ACC112 (cell line): ENCODE results near the gene ARHGAP45.
"Not testable (repeated sequence)": the region's sequence is repeated elsewhere in the genome, so short reads cannot be mapped to it uniquely, and the experiment has no call there.

ENCODE experiments used
- H2AFZ ChIP-seq: fragments of 200-600 bp; sonication (generic); one replicate; pipeline ENCODE4 v1.6.0; 2017; ENCODE audit warnings: antibody characterized with exemption, low read length; ENCODE audit not compliant: unreplicated experiment
- H3K27ac ChIP-seq: fragments of 200-600 bp; sonication (generic); 2 replicates; pipeline ENCODE4 v1.5.1; 2014; ENCODE audit warnings: low read depth, mild to moderate bottlenecking, antibody characterized with exemption, low read length, moderate library complexity
- H3K27me3 ChIP-seq: fragments of 200-600 bp; sonication (generic); 2 replicates; pipeline ENCODE4 v1.6.1; 2014; ENCODE audit warnings: mild to moderate bottlenecking, antibody characterized with exemption, low read length, moderate library complexity, mixed read lengths; ENCODE audit not compliant: insufficient read depth
- H3K36me3 ChIP-seq: fragments of 200-600 bp; sonication (generic); 2 replicates; pipeline ENCODE4 v1.6.1; 2016; ENCODE audit warnings: mild to moderate bottlenecking, antibody characterized with exemption, low read length, moderate library complexity, mixed read lengths; ENCODE audit not compliant: insufficient read depth
- H3K4me1 ChIP-seq: fragments of 200-600 bp; sonication (generic); one replicate; pipeline ENCODE4 v1.6.1; 2016; ENCODE audit warnings: low read length, mixed read lengths; ENCODE audit not compliant: insufficient read depth, unreplicated experiment, control insufficient read depth
- H3K4me3 ChIP-seq: fragments of 200-600 bp; sonication (generic); 2 replicates; pipeline ENCODE4 v1.5.1; 2014; ENCODE audit warnings: mild to moderate bottlenecking, low read depth, low read length
- H3K79me2 ChIP-seq: fragments of 200-600 bp; sonication (generic); one replicate; pipeline ENCODE4 v1.6.0; 2016; ENCODE audit warnings: low read length; ENCODE audit not compliant: control insufficient read depth, unreplicated experiment, insufficient read depth

ARHGAP45 gene

DNA sequence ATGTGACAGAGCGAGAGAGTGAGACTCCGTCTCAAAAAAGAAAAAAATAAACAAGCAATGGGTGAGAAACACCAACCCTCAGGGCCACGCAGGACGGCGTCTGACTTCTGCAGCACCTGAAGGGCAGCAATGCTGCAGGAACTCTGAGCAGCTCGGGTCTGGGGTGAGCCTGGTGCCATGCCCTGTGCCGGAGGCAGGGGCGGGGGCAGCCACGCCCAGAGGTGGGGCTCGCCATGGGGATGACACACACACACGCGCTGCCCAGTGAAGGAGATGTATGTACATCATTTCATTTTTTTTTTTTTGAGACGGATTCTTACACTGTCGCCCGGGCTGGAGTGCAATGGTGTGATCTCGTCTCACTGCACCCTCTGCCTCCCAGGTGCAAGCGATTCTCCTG is 61.1 kb downstream of the ARHGAP45 start:
- H2AFZ ChIP-seq = no peak overlapping the region
- H3K4me3 ChIP-seq = no peak overlapping the region
- H3K36me3 ChIP-seq = peaks cover 12% of the 10 kb centered on the region; the same call in 1 of the 2 replicates
- H3K27ac ChIP-seq = no peak overlapping the region
- peaks cover 30% of the 10 kb centered on the region for H3K4me1 ChIP-seq
- H3K79me2 ChIP-seq = peaks cover 73% of the 10 kb centered on the region
- H3K27me3 ChIP-seq = no peaks in the 10 kb centered on the region

DNA sequence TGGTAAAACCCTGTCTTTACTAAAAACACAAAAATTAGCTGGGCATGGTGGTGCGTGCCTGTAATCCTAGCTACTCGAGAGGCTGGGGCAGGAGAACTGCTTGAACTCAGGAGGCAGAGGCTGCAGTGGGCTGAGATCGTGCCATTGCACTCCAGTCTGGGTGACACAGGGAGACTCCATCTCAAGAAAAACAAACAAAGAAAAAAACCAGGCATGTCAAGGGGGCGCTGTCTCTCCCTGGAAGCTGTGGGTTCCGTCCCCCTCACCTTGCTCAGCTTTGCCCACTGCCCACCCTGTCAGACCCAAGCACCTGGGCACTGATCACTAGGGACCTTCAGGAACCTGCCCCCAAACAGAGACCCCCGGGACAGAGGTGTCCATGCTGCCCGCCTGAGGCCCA is 62.1 kb downstream of the ARHGAP45 start:
- H3K27me3 ChIP-seq, H3K4me3 ChIP-seq, H2AFZ ChIP-seq, H3K27ac ChIP-seq: not testable (repeated sequence)
- Histone ChIP-seq H3K36me3 (peaks cover 12% of the 10 kb centered on the region; the same call in 1 of the 2 replicates), H3K79me2 (peaks cover 74% of the 10 kb centered on the region), H3K4me1 (peaks cover 30% of the 10 kb centered on the region)

DNA sequence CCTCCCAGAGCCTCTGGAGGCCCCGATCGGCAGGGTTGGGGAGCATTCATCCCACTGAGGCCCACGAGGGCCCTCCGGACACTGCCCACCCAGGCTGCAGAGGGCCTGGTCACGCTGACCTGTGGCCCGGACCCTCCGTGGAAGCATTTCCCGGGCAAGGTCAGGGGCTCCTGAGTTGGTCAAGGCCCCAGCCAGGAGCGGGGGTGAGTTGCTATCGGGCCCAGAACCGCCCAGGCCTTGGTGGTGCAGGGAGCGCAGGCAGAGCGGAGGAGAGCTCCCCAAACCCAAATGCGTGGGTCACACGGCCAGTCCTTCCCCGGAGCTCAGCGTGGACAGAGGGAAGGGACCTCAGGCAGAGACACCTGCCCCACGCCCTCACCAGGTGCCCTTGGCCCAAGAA is 62.6 kb downstream of the ARHGAP45 start:
- Histone ChIP-seq H3K27me3 (no peaks in the 10 kb centered on the region), H3K4me1 (peaks cover 30% of the 10 kb centered on the region), H3K36me3 (peaks cover 16% of the 10 kb centered on the region; the same call in 1 of the 2 replicates), H3K79me2 (peaks cover 72% of the 10 kb centered on the region), H3K27ac (no peak overlapping the region), H2AFZ (no peak overlapping the region), H3K4me3 (0 out of 2 replicates have a peak overlapping the region, but pooled peaks have one; percentile 75)

DNA sequence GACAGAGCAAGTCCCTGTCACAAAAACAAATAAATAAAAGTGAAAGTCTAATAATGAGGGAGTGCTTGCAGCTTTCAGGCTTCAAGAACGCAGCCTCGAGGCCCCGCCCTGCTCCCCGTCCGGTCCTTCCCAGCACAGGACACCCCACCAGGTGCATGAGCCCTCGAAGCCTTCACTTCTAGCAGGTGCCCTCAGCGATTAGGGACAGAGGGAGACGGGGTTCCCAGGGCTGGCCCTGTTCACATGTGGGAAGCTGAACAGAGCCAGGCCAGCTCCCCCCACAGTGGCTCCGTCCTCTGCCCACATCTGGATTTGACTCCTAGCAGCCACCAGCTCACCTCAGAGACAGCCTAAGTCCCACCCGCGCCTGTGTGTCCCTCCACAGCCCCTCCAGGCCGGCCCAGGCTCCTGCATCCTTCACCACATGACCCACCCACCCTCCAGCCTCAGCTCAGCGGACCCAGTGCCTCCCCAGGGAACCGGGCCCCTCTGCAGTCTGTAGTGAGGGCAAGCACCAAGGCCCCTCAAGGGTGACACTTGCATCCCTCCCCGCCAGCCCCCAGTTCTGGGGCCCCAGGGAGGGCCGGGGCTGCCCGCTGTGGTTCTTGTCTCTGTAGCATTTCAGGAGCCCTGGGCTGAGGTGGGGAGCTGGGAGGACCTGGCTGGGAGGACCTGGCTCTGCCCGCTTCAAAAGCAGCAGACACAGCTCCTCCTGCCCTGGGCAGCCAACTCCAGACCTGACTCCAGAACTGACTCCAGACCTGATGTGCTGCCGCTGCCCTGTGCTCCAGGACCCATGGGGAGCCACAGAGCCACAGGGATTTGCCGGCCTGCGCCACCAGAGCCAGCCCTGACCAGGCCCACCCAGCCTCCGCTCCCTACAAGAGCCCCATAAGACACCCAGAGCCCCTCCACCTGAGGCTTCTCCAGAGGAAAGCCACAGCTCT is 64.1 kb downstream of the ARHGAP45 start:
- Histone ChIP-seq H3K4me1 (peaks cover 25% of the 10 kb centered on the region), H3K27ac (peak overlapping the region; percentile 74)

DNA sequence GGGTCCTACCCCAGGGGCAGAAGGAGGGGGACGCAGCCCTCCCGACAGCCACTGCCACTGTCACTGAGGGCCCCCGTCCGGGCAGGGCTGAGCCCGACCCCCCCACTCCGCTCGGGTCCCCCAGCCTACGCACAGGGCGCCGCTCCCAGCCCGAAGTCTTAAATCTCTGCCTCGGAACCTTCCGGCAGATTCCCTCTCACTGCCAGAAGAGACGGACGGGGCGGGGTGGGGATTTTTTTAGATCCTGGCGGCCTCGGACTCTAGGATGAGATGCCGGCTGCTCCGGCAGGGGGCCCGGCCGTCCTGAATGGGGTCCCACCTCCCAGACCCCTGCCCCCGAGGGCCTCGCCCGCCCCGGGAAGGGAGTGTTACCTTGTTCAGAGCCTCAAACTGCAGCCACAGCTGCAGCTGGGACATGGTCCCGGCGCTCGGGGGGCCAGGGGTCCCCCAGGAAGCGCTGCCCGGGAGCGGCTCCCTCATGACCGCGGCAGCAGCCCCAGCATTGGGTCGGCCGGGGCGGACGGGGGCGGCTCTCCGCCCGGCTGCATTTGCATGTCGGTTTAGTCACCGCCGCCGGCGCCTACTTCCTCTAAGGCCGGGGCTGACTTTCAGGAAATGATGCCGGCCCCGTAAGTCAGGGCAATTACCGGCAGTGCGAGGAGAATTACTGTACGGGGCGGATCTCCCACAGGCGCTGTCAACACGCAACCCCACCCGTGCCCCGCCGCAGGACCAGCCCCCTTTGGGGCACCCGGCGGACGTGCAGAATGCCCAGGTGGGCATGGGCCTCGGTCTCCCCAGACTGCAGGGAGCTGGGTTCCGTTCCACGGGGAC is 65.0 kb downstream of the ARHGAP45 start:
- H3K4me1 ChIP-seq = peaks cover 18% of the 10 kb centered on the region
- peak overlapping the region; percentile 75 for H3K4me3 ChIP-seq
- H2AFZ ChIP-seq = no peak overlapping the region
- peak overlapping the region; percentile 74 for H3K27ac ChIP-seq
- H3K79me2 ChIP-seq = peaks cover 57% of the 10 kb centered on the region
- H3K36me3 ChIP-seq = peaks cover 16% of the 10 kb centered on the region; the same call in 1 of the 2 replicates
- H3K27me3 ChIP-seq = no peaks in the 10 kb centered on the region

More for the DNA sequence above, 64.1 kb downstream of the ARHGAP45 start:
- H2AFZ ChIP-seq = no peak overlapping the region
- peak overlapping the region; percentile 75 for H3K4me3 ChIP-seq
- no peaks in the 10 kb centered on the region for H3K27me3 ChIP-seq
- peaks cover 16% of the 10 kb centered on the region; the same call in 1 of the 2 replicates for H3K36me3 ChIP-seq
- peaks cover 63% of the 10 kb centered on the region for H3K79me2 ChIP-seq

DNA sequence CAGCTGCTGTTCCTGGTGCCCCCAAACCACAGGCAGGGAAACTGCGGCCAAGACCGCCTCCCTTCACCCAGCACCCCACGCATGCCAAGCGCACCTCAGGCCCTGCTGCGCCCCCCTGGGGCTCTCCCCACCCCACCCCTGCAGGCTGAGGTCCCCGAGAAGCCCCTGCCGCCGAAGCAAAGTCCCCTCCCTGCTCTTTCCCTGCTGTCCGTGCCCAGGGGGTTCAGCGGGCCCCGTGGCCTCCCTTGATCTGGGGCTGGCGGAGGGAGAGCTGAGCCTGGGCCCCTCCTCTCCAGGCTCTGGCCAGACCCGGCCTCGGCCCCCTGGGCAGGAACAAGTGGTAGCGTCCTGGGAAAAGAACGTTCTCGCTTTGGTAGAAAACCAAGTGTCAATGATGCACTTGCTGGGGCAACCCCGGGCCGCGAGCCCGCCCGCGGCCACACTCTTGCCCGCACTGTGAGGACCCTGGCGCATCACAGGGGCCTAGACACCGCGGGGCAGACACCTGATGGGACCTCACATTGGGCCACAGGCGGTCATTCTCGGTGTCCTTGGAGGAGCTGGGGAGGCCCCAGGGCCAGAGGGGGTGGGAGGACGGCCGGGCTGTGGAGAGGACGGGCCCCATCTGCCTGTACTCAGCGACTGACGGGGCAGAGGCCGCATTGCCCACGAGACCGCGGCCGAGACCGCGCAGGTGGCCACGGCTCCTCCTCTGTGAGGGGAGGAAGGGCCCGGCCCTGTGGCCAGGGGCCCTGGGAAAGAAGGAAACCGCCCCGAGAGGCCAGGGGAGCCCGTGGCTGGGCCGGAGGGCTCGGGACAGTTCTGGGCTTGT is 65.8 kb downstream of the ARHGAP45 start:
- Histone ChIP-seq H3K79me2 (peaks cover 50% of the 10 kb centered on the region), H2AFZ (no peak overlapping the region), H3K36me3 (peaks cover 16% of the 10 kb centered on the region; the same call in 1 of the 2 replicates), H3K27me3 (no peaks in the 10 kb centered on the region), H3K27ac (peak overlapping the region; percentile 74), H3K4me3 (peak overlapping the region; percentile 75), H3K4me1 (peaks cover 12% of the 10 kb centered on the region)

DNA sequence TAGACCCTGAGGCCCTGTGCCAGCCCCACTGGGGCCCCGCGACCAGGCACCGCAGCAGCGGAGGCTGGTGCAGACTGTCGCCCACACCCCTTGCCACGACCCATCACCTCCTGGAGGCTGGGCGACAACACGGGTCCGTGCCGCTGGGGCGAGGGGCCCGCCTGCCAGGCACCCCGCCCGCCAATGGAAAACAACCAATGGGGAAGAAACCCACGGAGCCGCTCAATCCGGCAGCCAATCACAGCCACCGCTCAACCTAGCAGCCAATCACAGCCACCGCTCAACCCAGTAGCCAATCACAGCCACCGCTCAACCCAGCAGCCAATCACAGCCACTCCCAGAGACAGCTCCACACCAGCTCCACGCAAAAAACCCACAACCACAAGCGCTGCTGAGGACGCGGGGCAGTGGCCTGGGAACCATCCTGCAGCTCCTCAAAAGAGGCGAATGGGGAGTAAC is 66.5 kb downstream of the ARHGAP45 start:
- H3K27me3 ChIP-seq = no peaks in the 10 kb centered on the region
- H2AFZ ChIP-seq = no peak overlapping the region
- peak overlapping the region; percentile 74; the same call in 1 of the 2 replicates for H3K27ac ChIP-seq
- H3K4me1 ChIP-seq = peaks cover 8% of the 10 kb centered on the region
- H3K36me3 ChIP-seq = peaks cover 16% of the 10 kb centered on the region; the same call in 1 of the 2 replicates
- no peak overlapping the region for H3K4me3 ChIP-seq
- peaks cover 44% of the 10 kb centered on the region for H3K79me2 ChIP-seq

DNA sequence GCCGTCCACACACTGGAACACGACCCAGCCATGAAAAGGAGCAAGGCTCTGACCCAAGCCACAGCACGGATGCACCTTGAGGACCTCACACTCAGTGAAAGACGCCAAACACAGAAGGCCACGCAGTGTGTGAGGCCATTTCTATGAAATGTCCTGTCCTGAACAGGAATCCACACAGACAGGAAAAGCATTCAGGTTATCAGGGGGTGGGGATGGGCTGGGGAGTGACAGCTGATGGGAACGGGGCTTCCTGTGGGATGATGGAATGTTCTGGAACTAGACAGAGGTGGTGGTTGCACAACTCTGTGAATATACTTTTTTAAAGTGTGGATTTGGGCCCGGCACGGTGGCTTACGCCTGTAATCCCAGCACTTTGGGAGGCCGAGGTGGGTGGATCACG is 67.5 kb downstream of the ARHGAP45 start:
- H3K4me1 ChIP-seq = peaks cover 8% of the 10 kb centered on the region
- peaks cover 16% of the 10 kb centered on the region; the same call in 1 of the 2 replicates for H3K36me3 ChIP-seq
- no peak overlapping the region for H3K4me3 ChIP-seq
- no peak overlapping the region for H3K27ac ChIP-seq
- H3K79me2 ChIP-seq = peaks cover 35% of the 10 kb centered on the region
- H2AFZ ChIP-seq = no peak overlapping the region
- H3K27me3 ChIP-seq = no peaks in the 10 kb centered on the region

DNA sequence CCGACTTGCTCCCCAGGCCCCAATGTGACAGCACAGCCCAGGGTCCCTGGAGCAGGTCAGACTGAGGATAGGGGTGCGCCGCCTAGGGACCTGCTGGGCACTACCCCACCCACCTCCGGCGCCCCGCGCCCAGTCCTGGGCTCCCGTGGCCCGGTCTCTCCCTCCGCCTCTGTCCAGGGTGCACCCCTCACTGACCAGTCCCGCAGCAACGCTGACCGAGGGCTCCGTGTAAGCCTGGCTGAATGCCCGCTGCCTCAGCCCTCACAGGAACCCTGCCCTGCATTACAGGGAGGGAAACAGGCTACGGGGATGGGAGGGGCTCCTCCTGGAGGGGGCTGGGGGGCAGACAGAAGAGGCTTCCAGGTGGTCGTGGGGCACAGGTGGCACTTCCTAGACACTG is 68.5 kb downstream of the ARHGAP45 start:
- H3K4me1 ChIP-seq = peaks cover 8% of the 10 kb centered on the region
- no peak overlapping the region for H3K4me3 ChIP-seq
- H3K27ac ChIP-seq = no peak overlapping the region
- peaks cover 12% of the 10 kb centered on the region; the same call in 1 of the 2 replicates for H3K36me3 ChIP-seq
- H2AFZ ChIP-seq = no peak overlapping the region
- no peaks in the 10 kb centered on the region for H3K27me3 ChIP-seq
- peaks cover 25% of the 10 kb centered on the region for H3K79me2 ChIP-seq
